ENCODE measurements around the gene COBL. TPM values are rescaled to one million over a fixed set of nuclear protein-coding genes. Genes with fewer than 3 reads are reported as not detected.

Gene COBL
- total RNA-seq, 4 donors from 2014 or later = 14.3 to 19.3 (median 15.9) TPM

DNA sequence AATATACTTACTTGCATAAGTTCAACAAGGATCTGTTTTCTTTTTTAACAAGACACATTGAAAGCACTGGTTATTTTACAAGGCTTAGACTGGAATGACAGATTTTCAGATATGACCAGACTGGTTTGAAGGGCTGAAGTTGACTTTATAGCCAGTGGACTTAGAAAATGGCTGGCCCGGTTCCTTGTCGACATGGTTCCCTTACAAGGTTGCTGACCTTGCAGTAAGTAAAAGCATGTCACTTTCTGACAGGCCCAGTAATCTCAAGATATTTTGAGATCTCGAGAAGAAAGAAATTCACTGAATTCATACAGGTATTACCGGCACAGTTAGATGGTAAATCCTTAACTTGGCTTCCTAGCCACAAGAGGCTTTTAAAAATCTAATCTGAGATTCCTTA is 136.5 kb downstream of the COBL start:
- Histone ChIP-seq H3K4me1 (peaks cover 9 to 13% of the 10 kb centered on the region in 2 donors), H3K4me3 (replicated peaks in 1 of 3) (no peak overlapping the region), H3K27ac (no peak overlapping the region), H3K27me3 (no peaks in the 10 kb centered on the region), H3K9me3 (no peaks in the 10 kb centered on the region), H3K36me3 (no peaks in the 10 kb centered on the region)
- no peak for DNase-seq
- intact Hi-C loops (cut with DNase I) = no loop called here
- TF ChIP-seq, protein P1, sequence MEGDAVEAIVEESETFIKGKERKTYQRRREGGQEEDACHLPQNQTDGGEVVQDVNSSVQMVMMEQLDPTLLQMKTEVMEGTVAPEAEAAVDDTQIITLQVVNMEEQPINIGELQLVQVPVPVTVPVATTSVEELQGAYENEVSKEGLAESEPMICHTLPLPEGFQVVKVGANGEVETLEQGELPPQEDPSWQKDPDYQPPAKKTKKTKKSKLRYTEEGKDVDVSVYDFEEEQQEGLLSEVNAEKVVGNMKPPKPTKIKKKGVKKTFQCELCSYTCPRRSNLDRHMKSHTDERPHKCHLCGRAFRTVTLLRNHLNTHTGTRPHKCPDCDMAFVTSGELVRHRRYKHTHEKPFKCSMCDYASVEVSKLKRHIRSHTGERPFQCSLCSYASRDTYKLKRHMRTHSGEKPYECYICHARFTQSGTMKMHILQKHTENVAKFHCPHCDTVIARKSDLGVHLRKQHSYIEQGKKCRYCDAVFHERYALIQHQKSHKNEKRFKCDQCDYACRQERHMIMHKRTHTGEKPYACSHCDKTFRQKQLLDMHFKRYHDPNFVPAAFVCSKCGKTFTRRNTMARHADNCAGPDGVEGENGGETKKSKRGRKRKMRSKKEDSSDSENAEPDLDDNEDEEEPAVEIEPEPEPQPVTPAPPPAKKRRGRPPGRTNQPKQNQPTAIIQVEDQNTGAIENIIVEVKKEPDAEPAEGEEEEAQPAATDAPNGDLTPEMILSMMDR (IDR thresholded peaks at IDR 0.05) = no peak
- no peak for TF ChIP-seq POLR2A (IDR thresholded peaks at IDR 0.05)
- 87 to 94% methylated on average over 4 of the region's 4 CpGs for WGBS, 2 donors

DNA sequence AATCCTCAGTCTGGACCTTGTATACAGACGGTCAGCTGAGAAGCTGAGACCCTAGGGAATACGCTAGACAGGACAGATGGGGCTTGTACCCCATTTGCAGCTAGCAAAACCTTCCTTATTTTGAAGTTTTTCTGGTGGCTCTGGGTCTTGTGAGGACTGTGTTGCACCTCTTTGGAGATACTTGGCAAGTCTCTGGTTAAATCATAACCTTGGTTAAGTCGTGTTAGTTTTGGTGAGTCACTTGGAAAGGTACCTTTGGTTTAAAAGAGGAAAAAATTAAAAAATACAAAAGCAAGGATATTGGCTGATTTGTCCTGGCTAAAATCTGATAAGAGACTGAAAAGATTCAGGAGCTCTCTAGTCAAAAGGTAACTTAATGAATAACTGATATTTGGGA is 140.6 kb downstream of the COBL start:
- DNase-seq = no peak
- Histone ChIP-seq H3K27me3 (no peaks in the 10 kb centered on the region), H3K36me3 (no peaks in the 10 kb centered on the region), H3K4me3 (replicated peaks in 1 of 3) (no peak overlapping the region), H3K4me1 (peaks cover under 1 to 1% of the 10 kb centered on the region in 2 donors), H3K9me3 (no peaks in the 10 kb centered on the region), H3K27ac (no peak overlapping the region)
- WGBS, 2 donors = 53% methylated on average over 3 of the region's 3 CpGs
- TF ChIP-seq POLR2A (IDR thresholded peaks at IDR 0.05) = no peak
- TF ChIP-seq, protein P1 (IDR thresholded peaks at IDR 0.05) = no peak
- intact Hi-C loops (cut with DNase I) = no loop called here

DNA sequence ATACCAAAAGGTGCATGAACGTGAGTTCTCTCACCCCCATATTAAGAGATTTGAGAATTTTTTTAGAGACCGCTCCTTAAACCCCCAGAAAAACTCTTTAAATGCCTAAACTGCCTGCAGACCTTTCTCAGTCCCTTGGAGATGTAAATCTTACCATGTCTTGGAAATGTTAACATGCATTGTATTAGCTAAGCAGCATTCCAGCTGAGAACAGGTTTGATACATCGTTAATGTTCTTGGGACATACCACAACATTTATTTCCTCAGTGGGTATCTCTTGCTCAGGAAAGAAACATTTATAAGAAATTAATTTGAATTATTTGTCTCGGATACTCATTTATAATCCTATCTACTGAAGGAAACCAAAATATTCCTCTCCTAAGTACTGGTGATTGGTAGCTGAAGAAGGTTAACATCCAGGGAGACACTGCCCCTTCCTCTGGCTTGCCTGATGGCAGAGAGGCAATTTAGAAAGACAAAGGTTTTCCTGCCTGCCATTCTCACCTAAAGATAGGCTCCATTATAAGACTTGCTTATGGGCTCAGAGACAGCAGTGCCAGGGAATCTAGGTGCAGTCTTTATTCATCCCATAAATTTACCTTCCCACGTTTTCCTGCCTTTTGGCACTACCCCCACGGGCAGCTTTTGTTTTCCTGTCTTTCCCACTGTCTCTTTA is 141.2 kb downstream of the COBL start:
- TF ChIP-seq POLR2A (IDR thresholded peaks at IDR 0.05) = no peak
- TF ChIP-seq, protein P1 (IDR thresholded peaks at IDR 0.05) = no peak

DNA sequence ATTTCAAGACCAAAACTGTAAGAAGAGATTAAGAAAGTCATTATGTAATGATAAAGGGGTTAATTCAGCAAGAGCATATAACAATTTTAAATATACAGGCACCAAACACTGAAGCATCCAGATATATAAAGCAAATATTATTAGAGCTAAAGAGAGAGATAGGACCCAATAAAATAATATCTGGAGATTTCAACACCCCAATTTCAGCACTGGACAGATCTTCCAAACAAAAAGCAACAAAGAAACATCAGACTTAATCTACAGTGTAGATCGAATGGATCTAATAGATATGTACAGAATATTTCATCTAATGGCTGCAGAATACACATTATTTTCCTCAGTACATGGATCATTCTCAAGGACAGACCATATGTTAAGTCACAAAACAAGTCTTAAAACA is 151.3 kb downstream of the COBL start:
- 80 to 90% methylated on average over 1 of the region's 1 CpG for WGBS, 2 donors
- H3K36me3 ChIP-seq = no peaks in the 10 kb centered on the region
- intact Hi-C loops (cut with DNase I) = loop anchor here (5.0 kb wide), 1 partner anchor 192 kb away; no protein-coding TSS in a partner anchor

More for the DNA sequence above, 141.2 kb downstream of the COBL start:
- Histone ChIP-seq H3K4me1 (no peaks in the 10 kb centered on the region), H3K36me3 (no peaks in the 10 kb centered on the region), H3K4me3 (replicated peaks in 1 of 3) (no peak overlapping the region), H3K9me3 (no peaks in the 10 kb centered on the region), H3K27ac (no peak overlapping the region), H3K27me3 (no peaks in the 10 kb centered on the region)
- WGBS, 2 donors = 58 to 69% methylated on average over 6 of the region's 6 CpGs
- DNase-seq = no peak
- intact Hi-C loops (cut with DNase I) = no loop called here

More for the DNA sequence above, 151.3 kb downstream of the COBL start:
- DNase-seq = no peak
- Histone ChIP-seq H3K27ac (no peak overlapping the region), H3K4me1 (no peaks in the 10 kb centered on the region), H3K9me3 (no peaks in the 10 kb centered on the region), H3K4me3 (replicated peaks in 1 of 3) (no peak overlapping the region), H3K27me3 (no peaks in the 10 kb centered on the region)
- TF ChIP-seq POLR2A (IDR thresholded peaks at IDR 0.05) = no peak
- TF ChIP-seq, protein P1 (IDR thresholded peaks at IDR 0.05) = no peak
